ENCODE measurements around the gene IPCEF1. TPM values are rescaled to one million over a fixed set of nuclear protein-coding genes. Genes with fewer than 3 reads are reported as not detected.

Gene IPCEF1
- total and polyA plus RNA-seq, 8 donors: 2.4 to 6.9 (median 5.4) TPM

DNA sequence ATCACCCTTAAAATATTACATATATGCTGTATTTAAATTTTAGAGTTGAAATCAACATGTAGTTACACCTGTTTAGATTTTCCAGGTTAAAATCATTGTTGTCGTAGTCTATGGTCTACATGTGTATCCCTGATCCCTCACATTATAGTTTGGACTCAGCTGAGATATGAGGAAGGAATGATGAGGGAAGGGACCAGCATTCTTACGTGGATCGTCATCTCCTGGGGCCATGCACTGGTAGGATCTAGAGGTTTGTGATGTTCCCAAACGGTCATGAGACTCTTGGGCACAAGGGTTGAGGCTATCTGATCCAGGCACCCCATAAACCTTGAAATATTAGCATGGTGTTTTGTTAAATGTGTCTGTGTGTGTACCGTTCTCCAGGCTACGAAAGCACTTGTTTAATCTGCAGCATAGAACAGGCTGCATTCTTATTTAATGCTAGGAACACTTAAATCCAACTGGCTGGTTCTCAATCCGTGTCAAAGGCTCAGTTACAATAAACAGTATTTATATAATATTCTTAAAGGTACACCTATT lies 55.4 kb downstream of the IPCEF1 start:
- no peak overlapping the region for H3K4me3 ChIP-seq
- DNase-seq: no peak
- no peaks in the 10 kb centered on the region for H3K9me3 ChIP-seq
- no peak for ATAC-seq
- intact Hi-C loops (cut with DNase I): no loop called here
- H3K4me1 ChIP-seq: peaks cover 7 to 44% of the 10 kb centered on the region in 2 donors
- no peaks in the 10 kb centered on the region for H3K36me3 ChIP-seq
- no peaks in the 10 kb centered on the region for H3K27me3 ChIP-seq
- TF ChIP-seq, protein P1, sequence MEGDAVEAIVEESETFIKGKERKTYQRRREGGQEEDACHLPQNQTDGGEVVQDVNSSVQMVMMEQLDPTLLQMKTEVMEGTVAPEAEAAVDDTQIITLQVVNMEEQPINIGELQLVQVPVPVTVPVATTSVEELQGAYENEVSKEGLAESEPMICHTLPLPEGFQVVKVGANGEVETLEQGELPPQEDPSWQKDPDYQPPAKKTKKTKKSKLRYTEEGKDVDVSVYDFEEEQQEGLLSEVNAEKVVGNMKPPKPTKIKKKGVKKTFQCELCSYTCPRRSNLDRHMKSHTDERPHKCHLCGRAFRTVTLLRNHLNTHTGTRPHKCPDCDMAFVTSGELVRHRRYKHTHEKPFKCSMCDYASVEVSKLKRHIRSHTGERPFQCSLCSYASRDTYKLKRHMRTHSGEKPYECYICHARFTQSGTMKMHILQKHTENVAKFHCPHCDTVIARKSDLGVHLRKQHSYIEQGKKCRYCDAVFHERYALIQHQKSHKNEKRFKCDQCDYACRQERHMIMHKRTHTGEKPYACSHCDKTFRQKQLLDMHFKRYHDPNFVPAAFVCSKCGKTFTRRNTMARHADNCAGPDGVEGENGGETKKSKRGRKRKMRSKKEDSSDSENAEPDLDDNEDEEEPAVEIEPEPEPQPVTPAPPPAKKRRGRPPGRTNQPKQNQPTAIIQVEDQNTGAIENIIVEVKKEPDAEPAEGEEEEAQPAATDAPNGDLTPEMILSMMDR (IDR thresholded peaks at IDR 0.05): no peak
- no peak overlapping the region for H3K27ac ChIP-seq

DNA sequence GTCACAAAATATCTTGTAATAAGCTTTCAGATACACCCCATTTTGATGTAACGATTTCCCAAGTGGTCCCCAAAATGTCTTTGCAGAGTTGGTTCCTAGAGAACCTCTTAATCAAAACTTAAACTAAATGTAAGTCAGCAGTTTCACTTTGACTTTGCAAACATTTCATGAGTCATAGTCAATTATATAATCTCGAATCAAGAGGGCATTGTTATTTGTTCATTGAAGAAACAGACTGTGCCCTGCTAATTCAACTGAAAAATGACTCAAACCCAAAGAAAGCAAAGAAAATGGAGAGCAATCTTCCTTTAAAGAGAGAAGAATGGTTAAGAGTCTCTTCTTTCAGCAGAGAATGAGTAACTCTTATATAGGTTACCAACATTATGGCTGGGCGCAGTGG lies 58.3 kb downstream of the IPCEF1 start:
- intact Hi-C loops (cut with DNase I): no loop called here
- Histone ChIP-seq H3K36me3 (no peaks in the 10 kb centered on the region), H3K27me3 (no peaks in the 10 kb centered on the region), H3K27ac (peak overlapping the region; percentile 31 to 58), H3K4me3 (no peak overlapping the region), H3K9me3 (no peaks in the 10 kb centered on the region), H3K4me1 (peaks cover 7 to 33% of the 10 kb centered on the region in 2 donors)
- ATAC-seq: peak; percentile 67
- DNase-seq: no peak
- TF ChIP-seq, protein P1 (IDR thresholded peaks at IDR 0.05): no peak

DNA sequence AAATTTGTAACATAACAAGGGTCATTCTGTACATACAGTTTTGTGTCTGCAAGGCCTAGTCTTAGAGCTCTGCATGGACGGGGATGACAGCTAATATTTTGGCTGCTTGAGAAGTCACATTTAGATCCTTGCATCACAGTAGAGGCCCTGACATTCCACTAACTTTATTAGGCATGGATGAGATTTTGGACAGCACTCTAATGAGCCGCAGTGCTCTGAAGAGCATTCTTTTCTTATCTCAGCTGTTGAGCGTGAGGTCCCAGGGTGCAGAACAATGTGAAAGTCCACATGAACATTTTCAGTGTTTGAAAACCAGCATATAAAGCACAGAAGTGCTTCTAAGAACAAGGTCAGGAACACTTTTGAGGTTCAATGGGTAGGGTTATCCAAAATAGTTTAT lies 58.9 kb downstream of the IPCEF1 start:
- peak overlapping the region; percentile 6 to 58 for H3K27ac ChIP-seq
- no peaks in the 10 kb centered on the region for H3K9me3 ChIP-seq
- no peak overlapping the region for H3K4me3 ChIP-seq
- no peaks in the 10 kb centered on the region for H3K36me3 ChIP-seq
- intact Hi-C loops (cut with DNase I): no loop called here
- H3K4me1 ChIP-seq: peaks cover 7 to 32% of the 10 kb centered on the region in 2 donors
- H3K27me3 ChIP-seq: no peaks in the 10 kb centered on the region
- ATAC-seq: peak; percentile 77
- TF ChIP-seq, protein P1 (IDR thresholded peaks at IDR 0.05): no peak
- DNase-seq: peak in 2 of 4 donors; percentile 51 to 62

DNA sequence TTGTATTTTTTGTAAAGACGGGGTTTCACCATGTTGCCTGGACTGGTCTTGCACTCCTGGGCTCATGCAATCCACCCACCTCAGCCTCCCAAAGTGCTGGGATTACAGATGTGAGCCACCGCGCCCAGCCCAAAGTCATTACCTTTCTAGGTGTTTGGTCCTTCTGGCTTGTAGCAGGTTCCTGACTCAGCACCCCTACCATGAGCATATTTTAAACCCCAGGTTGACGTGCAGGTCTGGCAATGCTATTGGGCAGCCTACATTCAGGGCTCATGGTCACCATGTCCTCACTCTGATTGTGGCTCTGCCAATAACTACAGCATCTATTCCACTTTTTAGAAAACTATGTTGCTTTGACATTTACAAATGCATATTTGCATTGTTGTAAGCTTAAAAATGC lies 59.4 kb downstream of the IPCEF1 start:
- Histone ChIP-seq H3K9me3 (no peaks in the 10 kb centered on the region), H3K27me3 (no peaks in the 10 kb centered on the region), H3K27ac (no peak overlapping the region), H3K4me3 (no peak overlapping the region), H3K4me1 (peaks cover 12 to 32% of the 10 kb centered on the region in 2 donors), H3K36me3 (no peaks in the 10 kb centered on the region)
- no peak for DNase-seq
- intact Hi-C loops (cut with DNase I): no loop called here
- TF ChIP-seq, protein P1 (IDR thresholded peaks at IDR 0.05): no peak
- no peak for ATAC-seq

DNA sequence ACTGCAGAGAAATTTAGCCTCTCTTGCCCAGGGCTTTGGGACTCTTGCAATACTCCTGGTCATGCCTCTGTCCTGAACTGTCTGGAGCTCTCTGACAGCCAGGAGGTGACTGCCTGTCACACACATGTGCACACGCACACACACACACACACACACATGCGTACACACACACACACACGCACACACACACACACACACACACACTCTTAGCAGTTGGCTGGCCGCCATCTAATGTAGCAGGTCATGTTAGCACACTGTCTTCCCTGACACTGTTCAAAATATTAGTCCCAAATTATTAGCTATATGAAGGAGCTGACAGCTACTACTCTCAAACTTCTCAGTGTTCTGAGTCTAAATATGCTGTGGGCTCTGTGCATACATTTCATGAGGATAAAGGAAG lies 60.9 kb downstream of the IPCEF1 start:
- DNase-seq (no peak), ATAC-seq (no peak)
- Histone ChIP-seq H3K9me3 (no peaks in the 10 kb centered on the region), H3K4me3 (no peak overlapping the region), H3K4me1 (peaks cover 12 to 21% of the 10 kb centered on the region in 2 donors), H3K27me3 (no peaks in the 10 kb centered on the region), H3K27ac (no peak overlapping the region), H3K36me3 (no peaks in the 10 kb centered on the region)
- TF ChIP-seq, protein P1 (IDR thresholded peaks at IDR 0.05): no peak
- intact Hi-C loops (cut with DNase I): no loop called here
